GM12878 (cell line): ENCODE data around the gene CAST. TPM values are rescaled to one million over a fixed set of nuclear protein-coding genes. Genes with fewer than 3 reads are reported as not detected.

Source experiments
- ATAC-seq: fragments of 200-7000 bp; cut with Tn5 transposase; 3 replicates; pipeline ENCODE4 v1.9.1; 2020; ENCODE audit warnings: mild to moderate bottlenecking, moderate library complexity
- BruUV-seq: library from RNA; stranded (reverse); fragments of 400-500 nt; replicated peaks from 2 replicates; lab custom pipeline; 2021; lab: Mats Ljungman, UMichigan
- CTCF ChIA-PET: fragments of 300-600 bp; sonication (Branson Sonifier 250); formaldehyde crosslinking; extraction: SDS; loops from one replicate; lab custom pipeline; 2021; ENCODE audit warnings: inconsistent platforms; lab: Yijun Ruan, JAX
- POLR2A ChIA-PET: fragments of 350-600 bp; formaldehyde crosslinking; extraction: SDS; loops from one replicate; lab custom pipeline; 2021; ENCODE audit warnings: inconsistent platforms; lab: Charles Lee
- RAD21 ChIA-PET: fragments of 300-600 bp; sonication (Branson Sonifier 250); formaldehyde crosslinking; loops from one replicate; lab custom pipeline; 2023; ENCODE audit warnings: antibody characterized with exemption; ENCODE audit not compliant: unreplicated experiment; lab: Charles Lee
- SMC1A ChIA-PET: fragments of 300-600 bp; sonication (Branson Sonifier 250); formaldehyde crosslinking; loops from one replicate; lab custom pipeline; 2023; ENCODE audit not compliant: unreplicated experiment, uncharacterized antibody; lab: Charles Lee
- DNase-seq: peaks from one replicate; pipeline ENCODE4 v3.0.0-alpha.2; 2011; ENCODE audit warnings: low read depth, low spot score
- FAIRE-seq: peaks from 3 replicates; lab custom pipeline; 2011; peaks lifted over from hg19 to GRCh38; lab: Jason Lieb, UNC
- H2AFZ ChIP-seq: 2 replicates; pipeline ENCODE4 v1.6.0; 2011; ENCODE audit warnings: low read depth, low read length, control low read depth; ENCODE audit not compliant: control insufficient read depth
- H3K27ac ChIP-seq: 2 replicates; pipeline ENCODE4 v1.5.1; 2011; ENCODE audit warnings: control low read depth; ENCODE audit not compliant: control insufficient read depth, insufficient read depth
- H3K27me3 ChIP-seq, 2 experiments: replicated peaks in 1 of 2; 2 replicates each; pipeline versions ENCODE4 v1.6.0 to v1.6.1; 2011; ENCODE audit warnings: low read length in 1 of 2; ENCODE audit not compliant: control insufficient read depth in 2 of 2, insufficient read depth in 2 of 2
- H3K36me3 ChIP-seq, 2 experiments: 2 replicates each; pipeline ENCODE4 v1.5.1; 2011; ENCODE audit warnings: low read length in 1 of 2; ENCODE audit not compliant: control insufficient read depth in 2 of 2, insufficient read depth in 2 of 2
- H3K4me1 ChIP-seq: 2 replicates; pipeline ENCODE4 v1.6.1; 2011; ENCODE audit warnings: mild to moderate bottlenecking, low read length, moderate library complexity, mixed read lengths; ENCODE audit not compliant: control insufficient read depth, insufficient read depth
- H3K4me2 ChIP-seq: 2 replicates; pipeline ENCODE4 v1.6.0; 2011; ENCODE audit warnings: control low read depth; ENCODE audit not compliant: control insufficient read depth, insufficient read depth
- H3K4me3 ChIP-seq: fragments of 200-600 bp; sonication (generic); 2 replicates; pipeline ENCODE4 v1.5.1; 2016
- H3K79me2 ChIP-seq: 2 replicates; pipeline ENCODE4 v1.6.0; 2011; ENCODE audit warnings: low read length; ENCODE audit not compliant: control insufficient read depth, insufficient read depth
- H3K9ac ChIP-seq: 2 replicates; pipeline ENCODE4 v1.8.0; 2011; ENCODE audit warnings: low read length, control low read depth, mixed read lengths; ENCODE audit not compliant: control insufficient read depth, insufficient read depth
- H3K9me3 ChIP-seq: replicated peaks from 3 replicates; pipeline ENCODE4 v1.5.1; 2011; ENCODE audit warnings: mild to moderate bottlenecking, low read length; ENCODE audit not compliant: control insufficient read depth, insufficient read depth
- H4K20me1 ChIP-seq: 2 replicates; pipeline ENCODE4 v1.6.0; 2011; ENCODE audit not compliant: control insufficient read depth, insufficient read depth
- CHD2 ChIP-seq: IDR thresholded peaks from 2 replicates; pipeline ENCODE4 v1.6.1; 2011; ENCODE audit warnings: low read depth, low read length, improper control_type of control experiment, borderline replicate concordance
- EP300 ChIP-seq, 2 experiments: fragments of 150-350 bp in 1 of 2; IDR thresholded peaks; 2 replicates each; pipeline ENCODE4 v1.6.1; 2011 to 2012; ENCODE audit warnings: low read depth in 2 of 2, low read length in 2 of 2, borderline replicate concordance in 1 of 2, improper control_type of control experiment in 1 of 2, inconsistent platforms in 1 of 2; ENCODE audit not compliant: control insufficient read depth in 1 of 2
- FOXM1 ChIP-seq: IDR thresholded peaks from 2 replicates; pipeline ENCODE4 v1.6.1; 2012; ENCODE audit warnings: low read depth, mild to moderate bottlenecking, inconsistent platforms, low read length, moderate library complexity
- RB1 ChIP-seq: fragments of 450-650 bp; formaldehyde crosslinking; IDR thresholded peaks from 2 replicates; pipeline ENCODE4 v1.6.1; 2017; ENCODE audit warnings: mild to moderate bottlenecking, borderline replicate concordance
- RELB ChIP-seq: fragments of 450-650 bp; IDR thresholded peaks from 2 replicates; pipeline ENCODE4 v1.6.1; 2017; ENCODE audit warnings: low read depth, mild to moderate bottlenecking, moderate library complexity
- SMAD5 ChIP-seq: IDR thresholded peaks from 2 replicates; pipeline ENCODE4 v1.6.1; 2016; ENCODE audit warnings: antibody characterized with exemption, low read depth
- USF2 ChIP-seq: IDR thresholded peaks from 2 replicates; pipeline ENCODE4 v1.6.1; 2011; ENCODE audit warnings: low read depth, low read length, improper control_type of control experiment, borderline replicate concordance
- ZBTB40 ChIP-seq: fragments of 450-650 bp; IDR thresholded peaks from 2 replicates; pipeline ENCODE4 v1.6.1; 2016; ENCODE audit warnings: mild to moderate bottlenecking, moderate library complexity, borderline replicate concordance
- ZNF622 ChIP-seq: fragments of 450-650 bp; IDR thresholded peaks from 2 replicates; pipeline ENCODE4 v1.6.1; 2017; ENCODE audit warnings: mild to moderate bottlenecking, inconsistent platforms
- ZSCAN29 ChIP-seq: fragments of 450-650 bp; IDR thresholded peaks from 2 replicates; pipeline ENCODE4 v1.6.1; 2017; ENCODE audit warnings: mild to moderate bottlenecking, moderate library complexity
- WGBS: methylation state at CpG from one replicate; pipeline ENCODE4 v1.1.6; 2016; ENCODE audit warnings: low lambda C conversion rate; ENCODE audit not compliant: insufficient replicate concordance, insufficient coverage; ENCODE audit errors: missing lambda C conversion rate; 5-methylcytosine and 5-hydroxymethylcytosine counted together
- in situ Hi-C: fragments of 300-500 bp; cut with MboI; formaldehyde crosslinking; loops from 9 replicates; pipeline ENCODE4 v1.14.3; 2018; ENCODE audit warnings: mixed read lengths
- intact Hi-C: fragments of 100-400 bp; cut with micrococcal nuclease; formaldehyde crosslinking; loops from one replicate; pipeline ENCODE4 v1.14.2; 2022; ENCODE audit not compliant: unreplicated experiment
- polyA plus RNA-seq, 11 experiments: library from polyadenylated mRNA; depleted of rRNA in 4 of 11; unstranded in 6 of 11; stranded (reverse) in 5 of 11; fragments of >200 nt; fragmentation: Nextera tagmentation in 4 of 11; fragmentation: Illumina TruSeq in 1 of 11; extraction: Ambion mirVana in 4 of 11; extraction: Trizol in 1 of 11; gene quantifications; 1 replicate in 1 of 11; 2 replicates in 10 of 11; pipeline versions ENCODE4 v1.2.1 to v1.2.3, GENCODE V29; 2011 to 2016; ENCODE audit warnings: inconsistent platforms in 2 of 11, missing spikeins in 2 of 11, low read depth in 1 of 11
- total RNA-seq, 4 experiments: library from RNA; depleted of rRNA in 3 of 4; stranded (reverse); fragments of >200 nt in 3 of 4; fragmentation: Illumina TruSeq in 1 of 4; extraction: Trizol in 1 of 4; gene quantifications; 2 replicates each; pipeline versions ENCODE4 v1.2.1 to v1.2.3, GENCODE V29; 2013 to 2021

CAST gene
- total and polyA plus RNA-seq, 10 of the 15 experiments (the other 5 are each of a cell fraction or from before 2014, with no cell fraction given), result 31.7 to 140 (median 68.5) TPM

GRCh38 chr5:96712100-96712746 is 50.0 kb downstream of the CAST start:
- Histone ChIP-seq H3K4me2 (no peak overlapping the region), H4K20me1 (no peaks in the 10 kb centered on the region), H3K36me3 (no peaks in the 10 kb centered on the region), H3K79me2 (no peaks in the 10 kb centered on the region; the same call in 1 of the 2 replicates), H3K9ac (no peak overlapping the region), H3K4me3 (no peak overlapping the region), H3K4me1 (no peaks in the 10 kb centered on the region), H3K27ac (no peak overlapping the region), H2AFZ (no peak overlapping the region), H3K9me3 (no peaks in the 10 kb centered on the region), H3K27me3 (no peaks in the 10 kb centered on the region)
- ChIA-PET RAD21 (interaction anchor here (1.2 kb wide), 1 partner anchor 15 kb away, joined by 3 read pairs; no protein-coding TSS in a partner anchor), POLR2A (no interaction called here), SMC1A (no interaction called here), CTCF (interaction anchor here (1.6 kb wide), 1 partner anchor 450 kb away, joined by 4 read pairs; no protein-coding TSS in a partner anchor)
- in situ Hi-C loops (no loop called here), intact Hi-C loops (loop anchor here (10.0 kb wide), 1 partner anchor 367 kb away; no protein-coding TSS in a partner anchor)
- FAIRE-seq, result no peak
- TF ChIP-seq ZNF622 (no peak), RB1 (no peak), FOXM1 (no peak), EP300 (IDR thresholded peaks at IDR 0.05; ENCODE audit: borderline replicate concordance in 1 of 2, control insufficient read depth in 1 of 2, low read depth in 2 of 2, low read length in 2 of 2) (no peak), USF2 (no peak), ZSCAN29 (no peak), ZBTB40 (no peak), CHD2 (no peak), SMAD5 (no peak), RELB (no peak)
- BruUV-seq, result no TSS peak
- no peak for ATAC-seq
- DNase-seq, result no peak
- 100% methylated on average over 2 of the region's 2 CpGs for WGBS
